Measurements from ENCODE around the gene MACROD2.

The MACROD2 gene

GRCh38 chr20:14407336-14407735, 412.0 kb downstream of the MACROD2 start (continued):
- no peak for TF ChIP-seq ZNF518A (tag by site-specific recombination; conservative IDR thresholded peaks at IDR 0.05; ENCODE audit: low read depth)
- no peak for TF ChIP-seq ZSCAN30 (tag by site-specific recombination; IDR thresholded peaks at IDR 0.05)
- TF ChIP-seq WT1 (tag by site-specific recombination; IDR thresholded peaks at IDR 0.05) = no peak
- TF ChIP-seq ZBTB1 (tag by site-specific recombination; IDR thresholded peaks at IDR 0.05) = no peak
- TF ChIP-seq ZNF354C (tag by site-specific recombination; IDR thresholded peaks at IDR 0.05; ENCODE audit: borderline replicate concordance, low read depth) = no peak

GRCh38 chr20:14410869-14411555, 415.7 kb downstream of the MACROD2 start:
- no peaks in the 10 kb centered on the region for H3K9me3 ChIP-seq (ENCODE audit: control insufficient read depth, insufficient read depth, low read depth, low read length)
- H3K4me3 ChIP-seq (ENCODE audit: low read depth, low read length) = no peak overlapping the region
- peaks cover 7% of the 10 kb centered on the region; the same call in 1 of the 2 replicates for H3K4me1 ChIP-seq (ENCODE audit: control insufficient read depth, insufficient read depth, low read length)
- no peak for TF ChIP-seq REPIN1 (tag by site-specific recombination; IDR thresholded peaks at IDR 0.05; ENCODE audit: low read depth)
- no peak for TF ChIP-seq ZNF837 (tag by site-specific recombination; IDR thresholded peaks at IDR 0.05)
- no peak for TF ChIP-seq ZNF112 (tag by site-specific recombination; IDR thresholded peaks at IDR 0.05)
- no peak for TF ChIP-seq ZBTB26 (tag by site-specific recombination; optimal IDR thresholded peaks at IDR 0.05)
- no peaks in the 10 kb centered on the region for H3K36me3 ChIP-seq (ENCODE audit: control insufficient read depth in 2 of 2, insufficient read depth in 1 of 2, low read length in 2 of 2)
- POLR2A ChIA-PET = no interaction called here
- H3K27ac ChIP-seq (ENCODE audit: extremely low read depth, low read depth, low read length) = no peak overlapping the region
- CTCF ChIA-PET = interaction anchor here (1.0 kb wide), 1 partner anchor 45 kb away, joined by 3 read pairs; no protein-coding TSS in a partner anchor

GRCh38 chr20:14412065-14412681, 416.9 kb downstream of the MACROD2 start:
- peaks cover 5% of the 10 kb centered on the region; the same call in 1 of the 2 replicates for H3K4me1 ChIP-seq (ENCODE audit: control insufficient read depth, insufficient read depth, low read length)
- no peaks in the 10 kb centered on the region for H3K9me3 ChIP-seq (ENCODE audit: control insufficient read depth, insufficient read depth, low read depth, low read length)
- CTCF ChIA-PET = no interaction called here
- H3K27ac ChIP-seq (ENCODE audit: extremely low read depth, low read depth, low read length) = no peak overlapping the region
- H3K4me3 ChIP-seq (ENCODE audit: low read depth, low read length) = no peak overlapping the region
- POLR2A ChIA-PET = no interaction called here
- H3K36me3 ChIP-seq (ENCODE audit: control insufficient read depth in 2 of 2, insufficient read depth in 1 of 2, low read length in 2 of 2) = no peaks in the 10 kb centered on the region
- TF ChIP-seq ZNF394 (tag by site-specific recombination; IDR thresholded peaks at IDR 0.05; ENCODE audit: borderline replicate concordance) (no peak), BCL11A (tag by site-specific recombination; IDR thresholded peaks at IDR 0.05; ENCODE audit: low read depth) (no peak), MEIS1 (CRISPR knock-in tag; IDR thresholded peaks at IDR 0.05; ENCODE audit: borderline replicate concordance) (no peak), ZNF707 (tag by site-specific recombination; IDR thresholded peaks at IDR 0.05) (no peak), ZNF843 (tag by site-specific recombination; IDR thresholded peaks at IDR 0.05) (no peak), ZNF76 (tag by site-specific recombination; IDR thresholded peaks at IDR 0.05; ENCODE audit: borderline replicate concordance, low read depth) (no peak), ZNF302 (tag by site-specific recombination; IDR thresholded peaks at IDR 0.05; ENCODE audit: low read depth) (no peak), ZSCAN18 (tag by site-specific recombination; IDR thresholded peaks at IDR 0.05) (no peak), ZNF558 (tag by site-specific recombination; IDR thresholded peaks at IDR 0.05) (no peak), PRDM4 (tag by site-specific recombination; IDR thresholded peaks at IDR 0.05) (no peak), OSR2 (tag by site-specific recombination; IDR thresholded peaks at IDR 0.05) (no peak), ZNF223 (tag by site-specific recombination; IDR thresholded peaks at IDR 0.05) (no peak), ZNF580 (tag by site-specific recombination; IDR thresholded peaks at IDR 0.05) (no peak)
